Natural killer cell (primary cell): ENCODE measurements around the gene DUSP22. TPM values are rescaled to one million over a fixed set of nuclear protein-coding genes. Genes with fewer than 3 reads are reported as not detected.

Source experiments
- ATAC-seq, 3 donors: fragments of 150-1000 bp in 2 of 3; fragments of 200-7000 bp in 1 of 3; cut with Tn5 transposase; 1 replicate in 1 of 3; 2 replicates in 2 of 3; pipeline ENCODE4 v1.10.0; 2021; ENCODE audit warnings: mild to moderate bottlenecking in 2 of 3, moderate library complexity in 2 of 3
- DNase-seq, 2 donors: peaks; one replicate each; pipeline versions ENCODE4 v3.0.0 to v3.0.0-alpha.2; 2013 to 2021; ENCODE audit warnings: mixed read lengths in 1 of 2
- H3K27ac ChIP-seq: one replicate; pipeline ENCODE4 v1.5.1; 2013; ENCODE audit warnings: mild to moderate bottlenecking, low read length
- H3K27me3 ChIP-seq: one replicate; pipeline ENCODE4 v1.6.1; 2013; ENCODE audit warnings: low read length; ENCODE audit not compliant: control insufficient read depth, insufficient read depth
- H3K36me3 ChIP-seq: one replicate; pipeline ENCODE4 v1.6.1; 2013; ENCODE audit warnings: low read length; ENCODE audit not compliant: control insufficient read depth, insufficient read depth
- H3K4me1 ChIP-seq: one replicate; pipeline ENCODE4 v1.6.1; 2013; ENCODE audit warnings: low read length; ENCODE audit not compliant: control insufficient read depth, insufficient read depth
- H3K4me3 ChIP-seq: one replicate; pipeline ENCODE4 v1.5.1; 2013; ENCODE audit warnings: low read length
- H3K9me3 ChIP-seq: one replicate; pipeline ENCODE4 v1.6.1; 2013; ENCODE audit warnings: low read length; ENCODE audit not compliant: control insufficient read depth, insufficient read depth
- H3K27ac Mint-ChIP-seq, 2 donors: one replicate each; pipeline ENCODE4 v1.8.0; 2022; ENCODE audit warnings: mild to moderate bottlenecking in 2 of 2, mixed read lengths in 2 of 2, moderate library complexity in 1 of 2
- H3K27me3 Mint-ChIP-seq, 2 donors: one replicate each; pipeline ENCODE4 v1.8.0; 2022; ENCODE audit warnings: low read depth in 2 of 2, mixed read lengths in 2 of 2
- H3K36me3 Mint-ChIP-seq: one replicate; pipeline ENCODE4 v1.8.0; 2022; ENCODE audit warnings: mixed read lengths
- H3K4me1 Mint-ChIP-seq, 2 donors: one replicate each; pipeline ENCODE4 v1.8.0; 2022; ENCODE audit warnings: mixed read lengths in 2 of 2
- H3K4me3 Mint-ChIP-seq: one replicate; pipeline ENCODE4 v1.8.0; 2022; ENCODE audit warnings: mild to moderate bottlenecking, moderate library complexity, mixed read lengths
- H3K9me3 Mint-ChIP-seq, 2 donors: one replicate each; pipeline ENCODE4 v1.8.0; 2022; ENCODE audit warnings: mixed read lengths in 2 of 2
- CTCF ChIP-seq: fragments of 200-600 bp; IDR thresholded peaks from one replicate; pipeline ENCODE4 v1.8.0; 2022; ENCODE audit warnings: antibody characterized with exemption
- WGBS: methylation state at CpG from one replicate; pipeline ENCODE4 v1.1.7; 2013; ENCODE audit warnings: missing lambda C conversion rate; ENCODE audit not compliant: insufficient coverage; 5-methylcytosine and 5-hydroxymethylcytosine counted together
- intact Hi-C: fragments of 100-400 bp; cut with micrococcal nuclease; formaldehyde crosslinking; loops from one replicate; pipeline ENCODE4 v1.14.2; 2022
- total RNA-seq, 4 donors: library from RNA; stranded (reverse); fragments of 120-200 nt in 1 of 4; gene quantifications; one replicate each; pipeline versions ENCODE4 v1.2.3 to v1.2.4, GENCODE V29; 2013 to 2022

DUSP22 gene
- total RNA-seq, 3 donors from 2014 or later (not counting 1 experiment from before 2014, with no cell fraction given) = 50.4 to 61.5 (median 56.6) TPM

DNA sequence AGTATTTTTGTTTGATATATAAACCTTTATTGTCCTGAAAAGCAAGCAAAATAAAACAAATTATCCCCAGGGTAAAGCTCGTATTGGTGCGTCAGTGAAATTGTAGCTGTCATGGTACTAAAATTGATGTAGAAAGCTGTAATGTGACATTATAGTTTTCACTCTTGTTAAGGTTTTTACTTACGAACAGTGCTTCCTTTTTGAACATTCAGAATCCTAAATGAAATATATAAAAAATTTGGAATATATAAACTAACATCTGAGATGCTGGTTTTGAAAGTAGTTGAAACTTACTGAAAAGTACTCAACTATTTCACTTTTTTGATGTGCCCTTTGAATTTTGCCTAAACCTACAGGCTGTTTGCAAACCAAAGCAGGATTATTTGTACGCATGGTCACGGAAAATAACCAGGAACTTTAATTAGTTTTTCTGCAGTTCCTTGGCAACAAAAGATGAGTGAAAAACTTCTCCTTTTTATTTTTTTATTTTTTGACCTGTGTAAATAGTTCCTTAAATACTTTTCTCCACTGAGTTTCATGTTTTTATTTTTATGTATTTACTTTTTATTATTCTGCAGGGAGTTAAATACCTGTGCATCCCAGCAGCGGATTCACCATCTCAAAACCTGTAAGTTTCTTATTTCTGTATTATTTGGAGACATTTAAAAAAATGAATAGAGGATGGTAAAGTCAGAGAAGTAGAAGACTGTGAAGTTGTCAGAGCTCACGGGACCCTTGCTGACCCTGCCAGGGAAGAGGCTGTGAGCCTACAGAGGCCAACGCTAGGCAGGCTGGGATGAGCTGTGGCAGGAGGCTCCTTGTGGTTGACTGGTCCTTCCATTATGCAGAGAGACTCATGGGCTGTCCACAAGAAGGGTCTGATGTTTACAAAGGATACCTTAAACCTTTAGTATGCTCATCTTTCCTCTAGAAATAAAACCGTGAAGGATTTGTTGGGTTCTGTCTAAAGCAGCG, 42.5 kb downstream of the DUSP22 start:
- Mint-ChIP-seq H3K4me3 (no peak overlapping the region), H3K9me3 (no peaks in the 10 kb centered on the region), H3K27ac (no peak overlapping the region), H3K4me1 (peaks cover 41 to 42% of the 10 kb centered on the region in 2 donors), H3K27me3 (no peaks in the 10 kb centered on the region), H3K36me3 (no peaks in the 10 kb centered on the region)
- Histone ChIP-seq H3K27me3 (no peaks in the 10 kb centered on the region), H3K27ac (no peak overlapping the region), H3K9me3 (no peaks in the 10 kb centered on the region), H3K36me3 (no peaks in the 10 kb centered on the region), H3K4me3 (no peak overlapping the region), H3K4me1 (peaks cover 46% of the 10 kb centered on the region)
- DNase-seq (no peak), ATAC-seq (no peak)
- intact Hi-C loops = loop anchor here (5.0 kb wide), 2 partner anchors 97 to 98 kb away; no protein-coding TSS in a partner anchor
- no peak for TF ChIP-seq CTCF
- WGBS = 93% methylated on average over 9 of the region's 10 CpGs

- Histone ChIP-seq H3K4me1 (peaks cover 53% of the 10 kb centered on the region), H3K27me3 (no peaks in the 10 kb centered on the region), H3K27ac (no peak overlapping the region), H3K36me3 (no peaks in the 10 kb centered on the region), H3K9me3 (no peaks in the 10 kb centered on the region), H3K4me3 (no peak overlapping the region)
- H3K36me3 Mint-ChIP-seq = no peaks in the 10 kb centered on the region
- 84% methylated on average over 6 of the region's 6 CpGs for WGBS
- no peaks in the 10 kb centered on the region for H3K9me3 Mint-ChIP-seq
- ATAC-seq (no peak), DNase-seq (no peak)
- no peaks in the 10 kb centered on the region for H3K27me3 Mint-ChIP-seq
- peaks cover 45 to 49% of the 10 kb centered on the region in 2 donors for H3K4me1 Mint-ChIP-seq
- no peak overlapping the region for H3K27ac Mint-ChIP-seq
- no peak overlapping the region for H3K4me3 Mint-ChIP-seq
- no peak for TF ChIP-seq CTCF
- intact Hi-C loops = loop anchor here (5.0 kb wide), 2 partner anchors 97 to 98 kb away; no protein-coding TSS in a partner anchor
Observed at GRCh38 chr6:335572-335971, 43.3 kb downstream of the DUSP22 start.

DNA sequence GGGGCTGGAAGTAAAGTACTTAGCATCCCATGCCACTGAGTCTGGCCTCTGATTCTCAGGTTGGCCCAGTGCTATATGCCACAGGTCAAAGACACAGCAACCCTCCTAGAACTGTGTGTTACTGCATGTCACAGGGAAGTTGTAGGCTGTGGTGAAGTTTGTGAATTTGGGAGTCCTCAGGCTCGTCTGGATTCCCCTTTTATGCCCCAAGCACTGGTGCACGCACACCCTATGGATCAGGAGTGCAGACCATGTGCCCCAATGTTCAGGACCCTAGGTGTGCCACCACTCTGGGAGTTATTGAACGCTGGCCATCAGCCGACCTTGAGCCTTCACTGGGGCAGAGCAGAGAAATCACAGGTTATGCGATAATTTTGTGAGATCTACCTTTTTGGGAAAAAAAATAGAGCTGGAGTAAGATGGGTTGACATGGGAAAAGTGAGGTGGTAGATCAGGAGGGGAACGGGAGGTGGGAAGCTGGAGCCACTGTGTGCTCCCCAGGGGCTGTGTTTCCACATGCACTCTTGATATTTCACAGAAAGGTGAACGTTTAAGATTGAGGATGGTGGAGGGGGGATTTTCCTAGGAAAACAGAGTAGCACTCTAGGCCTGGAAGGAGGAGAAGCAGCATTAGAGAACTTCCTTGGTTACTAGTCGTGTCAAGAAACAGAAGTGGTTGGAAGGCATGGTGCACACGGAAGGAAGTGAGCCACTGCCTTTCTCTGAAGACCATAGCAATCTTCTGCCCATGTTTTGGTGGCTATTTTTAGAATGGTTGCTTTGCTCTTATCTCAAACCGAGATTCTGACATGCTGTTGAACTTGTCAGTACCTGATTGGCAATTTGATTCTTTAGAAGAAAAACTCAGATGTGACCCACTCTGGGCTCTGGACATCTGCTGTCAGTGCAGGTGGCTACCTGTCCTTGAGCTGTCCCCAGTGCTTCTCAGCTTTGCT, 44.1 kb downstream of the DUSP22 start:
- peak in 1 of 2 donors; percentile 38 for DNase-seq
- TF ChIP-seq CTCF = no peak
- Histone ChIP-seq H3K27ac (peak overlapping the region; percentile 35), H3K36me3 (no peaks in the 10 kb centered on the region), H3K4me3 (no peak overlapping the region), H3K9me3 (no peaks in the 10 kb centered on the region), H3K27me3 (no peaks in the 10 kb centered on the region), H3K4me1 (peaks cover 62% of the 10 kb centered on the region)
- H3K9me3 Mint-ChIP-seq = no peaks in the 10 kb centered on the region
- H3K27me3 Mint-ChIP-seq = no peaks in the 10 kb centered on the region
- intact Hi-C loops = loop anchor here (5.0 kb wide), 2 partner anchors 96 to 99 kb away; no protein-coding TSS in a partner anchor
- ATAC-seq = peak; percentile 22 to 45 (median 43)
- H3K27ac Mint-ChIP-seq = peak overlapping the region; percentile 23 to 34
- 61% methylated on average over 10 of the region's 10 CpGs for WGBS
- peaks cover 52 to 56% of the 10 kb centered on the region in 2 donors for H3K4me1 Mint-ChIP-seq
- no peak overlapping the region for H3K4me3 Mint-ChIP-seq
- H3K36me3 Mint-ChIP-seq = no peaks in the 10 kb centered on the region
